Stimulated activated CD4-positive, alpha-beta T cell treated with anti-CD3 and anti-CD28 coated beads, Interleukin-4, amount 100 ng/mL, for 1 hour (primary cell): ENCODE results near the gene COMMD2.

ENCODE experiments used
- DNase-seq: peaks from one replicate; pipeline ENCODE4 v3.0.0-alpha.2; 2020

COMMD2 gene

DNA sequence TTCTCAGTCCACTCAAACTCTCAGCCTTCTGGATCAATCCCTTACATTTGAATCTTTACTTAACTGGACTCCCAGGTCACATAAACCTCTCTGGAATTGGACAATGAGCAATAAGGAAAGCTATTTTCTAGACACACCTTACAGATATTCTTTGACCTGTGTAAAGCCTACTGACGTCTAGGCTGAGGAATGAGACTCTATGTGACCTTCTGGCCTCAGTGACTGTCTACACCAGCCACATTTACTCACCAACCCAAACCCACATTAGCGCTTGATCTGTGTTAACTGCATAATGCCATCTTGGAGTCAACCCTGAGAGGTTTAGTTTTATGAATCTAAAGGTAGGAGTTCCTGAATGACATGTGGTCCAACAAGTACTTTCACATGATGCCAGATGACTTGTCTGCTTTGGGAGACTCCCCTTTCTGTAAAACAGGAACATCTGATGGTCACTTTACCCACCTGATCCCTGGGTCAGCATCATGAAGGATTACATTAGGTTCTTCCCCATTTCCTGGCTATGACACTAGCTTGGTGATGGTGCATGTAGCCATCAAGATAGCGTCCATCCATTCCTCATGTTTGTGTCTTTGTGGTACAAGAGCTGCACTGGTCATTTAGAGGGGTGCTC, 11.4 kb upstream of the COMMD2 start:
- DNase-seq, result no peak

DNA sequence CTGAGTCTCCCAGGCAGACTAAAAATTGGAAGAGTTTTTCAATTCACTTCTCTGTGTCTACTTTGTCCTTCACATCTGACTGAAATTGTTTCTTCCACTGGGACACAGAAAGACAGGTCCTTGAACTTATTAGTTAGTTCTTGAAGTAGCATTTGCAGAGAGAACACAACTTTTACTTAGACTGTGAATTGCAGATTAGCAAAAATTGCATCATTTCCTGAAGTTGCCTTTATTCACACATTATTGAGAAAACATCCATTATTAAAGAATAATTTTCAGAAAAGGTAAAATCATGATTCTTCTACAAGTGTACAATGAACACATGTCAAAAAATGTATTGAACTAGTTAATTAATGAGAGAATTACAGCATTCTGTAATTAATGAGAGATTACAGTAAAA, 1.4 kb upstream of the COMMD2 start:
- DNase-seq, result no peak

DNA sequence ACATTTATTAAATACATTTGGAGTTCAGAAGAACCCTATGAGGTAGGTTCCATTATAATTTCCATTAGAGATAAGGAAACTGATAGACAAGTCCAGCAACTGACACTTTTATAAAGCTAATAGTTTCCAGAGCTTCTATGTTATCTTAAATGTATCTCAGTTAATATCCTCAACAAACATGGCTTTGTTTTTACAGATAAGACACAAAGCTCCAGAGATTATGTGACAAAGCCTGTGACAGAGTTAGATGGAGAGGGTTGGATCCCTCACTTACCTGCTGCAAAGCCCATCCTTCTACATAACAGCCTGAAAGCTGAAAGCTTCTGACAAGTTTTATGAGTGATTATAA, 473 bp upstream of the COMMD2 start:
- DNase-seq, result no peak

DNA sequence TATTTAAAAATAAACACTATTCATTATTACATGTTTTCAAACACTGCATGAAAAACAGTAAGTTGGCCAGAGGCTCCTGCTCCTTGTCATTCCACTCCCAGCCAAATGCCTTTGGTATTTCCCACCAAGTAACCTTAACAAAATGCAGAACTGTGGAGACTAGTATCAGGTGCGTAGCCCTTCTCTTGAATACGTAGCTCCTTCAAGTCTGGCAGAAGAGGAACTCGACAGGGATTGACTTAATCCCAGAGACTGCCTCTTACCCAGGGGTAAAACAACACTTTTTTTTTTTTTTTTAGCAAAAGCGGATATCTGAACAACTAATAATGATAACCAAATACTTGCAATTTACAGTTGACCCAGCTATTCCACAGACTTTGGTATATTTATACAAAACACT, 738 bp downstream of the COMMD2 start:
- no peak for DNase-seq

DNA sequence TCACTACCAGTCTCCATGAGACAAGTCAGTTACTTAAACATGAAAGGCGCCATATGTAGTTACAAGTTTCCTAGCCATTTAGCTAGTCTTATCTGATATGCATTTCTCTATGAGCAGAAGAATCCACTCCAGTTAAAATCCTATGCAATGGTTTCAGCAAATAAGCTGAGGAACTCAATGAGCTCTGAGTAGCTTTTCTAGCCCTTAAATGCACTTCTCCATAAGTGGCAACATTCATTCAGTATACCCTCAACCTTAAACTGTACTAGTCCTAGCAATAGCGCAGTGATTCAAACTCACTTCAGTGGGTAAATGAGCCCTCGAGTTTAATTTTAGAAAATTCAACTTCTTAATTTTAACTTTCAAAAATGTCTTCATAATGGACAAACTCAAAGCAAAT, 7.7 kb downstream of the COMMD2 start:
- DNase-seq, result no peak

DNA sequence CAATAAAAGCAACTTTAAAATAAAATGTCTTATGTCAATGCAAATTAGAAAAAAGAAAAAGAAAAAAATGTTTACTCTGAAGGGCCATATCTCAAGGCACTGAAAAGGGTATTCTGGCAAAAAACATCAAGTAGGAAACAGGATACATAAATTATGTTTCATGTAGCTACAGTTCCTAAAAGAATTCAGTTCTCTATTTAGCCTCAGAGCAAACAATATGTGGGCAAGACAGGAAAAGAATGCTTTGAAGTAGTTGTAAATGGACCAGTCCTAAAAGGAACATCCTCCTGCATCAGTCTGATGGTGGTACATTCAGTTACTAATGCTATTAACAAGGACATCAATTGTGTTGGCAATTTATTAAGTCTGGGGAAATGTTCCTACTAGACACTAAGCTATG, 8.1 kb downstream of the COMMD2 start:
- DNase-seq, result no peak

DNA sequence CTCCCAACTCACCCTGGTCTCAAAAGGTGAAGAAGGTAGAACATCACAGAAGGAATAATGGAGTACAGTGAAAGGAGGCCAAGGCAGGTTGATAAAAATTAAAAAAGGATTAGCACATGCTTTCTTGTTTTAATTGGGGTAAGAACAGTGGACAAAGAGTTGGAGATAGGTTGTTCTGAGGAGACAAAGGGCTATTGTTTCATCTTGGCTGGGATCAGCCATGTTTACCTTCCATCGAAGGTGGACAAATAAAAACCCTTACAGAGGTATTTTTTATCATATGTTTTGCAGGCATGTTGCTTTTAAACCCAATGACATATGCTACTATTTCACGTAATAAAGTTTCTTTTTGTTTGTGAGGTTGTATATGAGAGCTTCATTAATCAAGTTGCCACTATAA, 12.9 kb downstream of the COMMD2 start:
- DNase-seq, result no peak

DNA sequence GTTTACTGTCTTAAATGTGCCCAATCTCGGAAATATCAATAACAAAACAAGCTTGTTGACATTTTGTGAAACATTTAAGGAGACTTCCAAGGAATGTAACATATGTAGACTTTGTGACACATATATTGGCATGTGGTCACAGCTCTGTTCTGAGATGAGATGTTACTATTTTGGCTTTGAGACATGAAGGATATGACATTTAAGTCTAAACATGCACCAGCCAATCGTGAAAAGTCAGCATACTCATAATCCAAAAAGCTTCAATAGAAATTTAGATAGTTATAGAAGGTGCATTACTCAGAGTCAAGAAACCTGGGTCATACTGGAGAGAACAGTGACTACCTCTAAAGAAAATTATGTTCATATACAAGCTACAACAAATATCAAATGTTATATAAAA, 13.4 kb downstream of the COMMD2 start:
- no peak for DNase-seq

DNA sequence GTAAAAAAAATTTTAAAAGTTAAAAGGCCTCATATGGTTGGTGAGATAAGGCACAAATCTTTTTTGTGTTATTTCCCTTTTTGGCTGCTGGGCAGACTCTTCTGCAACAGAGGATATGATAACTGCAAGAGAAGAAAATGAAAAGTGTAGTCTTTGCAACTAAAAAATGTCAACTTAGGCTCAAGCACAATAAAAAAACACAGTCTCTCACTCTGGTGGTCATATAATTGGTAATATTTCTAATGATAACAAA, 15.4 kb downstream of the COMMD2 start:
- no peak for DNase-seq

DNA sequence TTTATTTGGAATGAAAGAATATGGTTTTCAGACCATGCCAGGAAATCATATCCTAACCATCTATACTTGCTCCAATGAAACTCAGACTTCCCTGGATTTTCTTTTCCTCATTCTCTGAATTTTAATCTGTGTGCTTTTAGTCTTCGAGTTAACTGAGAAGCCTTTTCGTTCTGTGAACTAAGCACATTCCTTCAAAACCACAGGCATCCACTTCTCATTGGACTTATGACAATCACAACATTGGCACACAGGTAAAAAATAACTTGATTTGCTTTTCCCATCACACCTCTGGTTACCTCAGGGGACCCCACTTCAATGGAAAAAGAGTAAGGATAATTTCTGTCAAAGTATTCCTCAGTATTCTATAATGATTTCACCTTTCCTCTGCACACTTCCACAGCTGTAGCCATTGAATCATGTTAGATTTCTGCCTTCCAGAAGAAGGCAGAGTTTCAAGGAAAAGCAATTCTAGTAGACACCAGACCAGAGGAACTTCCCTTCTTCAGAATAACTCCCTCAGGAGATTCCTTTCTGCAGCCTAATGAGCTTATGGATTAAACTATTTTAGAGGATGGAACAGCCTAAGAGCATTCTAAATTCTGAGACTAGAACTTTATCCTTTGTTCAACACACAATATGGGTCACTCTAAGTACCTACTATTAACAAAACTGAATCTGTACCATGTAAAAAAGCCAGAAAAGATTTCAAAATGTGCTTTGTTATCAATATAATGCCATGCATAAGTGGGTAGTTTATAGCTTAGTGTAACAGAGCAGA, 15.9 kb downstream of the COMMD2 start:
- no peak for DNase-seq

DNA sequence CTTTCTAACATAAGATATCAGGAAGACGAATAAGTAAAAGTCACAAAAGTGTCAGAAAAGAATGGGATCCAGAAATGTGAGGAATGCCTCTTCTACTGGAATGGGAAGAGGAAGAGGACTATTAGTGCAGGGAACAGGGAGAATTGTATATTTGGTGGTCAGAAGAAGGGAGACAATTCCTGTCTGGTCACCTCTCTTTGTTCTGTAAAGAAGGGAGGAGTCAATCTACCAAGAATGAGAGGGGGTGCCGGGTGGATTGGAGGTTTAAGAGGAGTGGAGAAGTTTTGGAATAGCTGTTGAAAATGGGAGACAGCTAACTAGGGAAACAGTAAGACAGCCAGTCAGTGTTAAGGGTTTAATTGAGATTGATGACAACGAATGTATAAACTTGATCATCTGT, 20.1 kb downstream of the COMMD2 start:
- DNase-seq, result no peak

DNA sequence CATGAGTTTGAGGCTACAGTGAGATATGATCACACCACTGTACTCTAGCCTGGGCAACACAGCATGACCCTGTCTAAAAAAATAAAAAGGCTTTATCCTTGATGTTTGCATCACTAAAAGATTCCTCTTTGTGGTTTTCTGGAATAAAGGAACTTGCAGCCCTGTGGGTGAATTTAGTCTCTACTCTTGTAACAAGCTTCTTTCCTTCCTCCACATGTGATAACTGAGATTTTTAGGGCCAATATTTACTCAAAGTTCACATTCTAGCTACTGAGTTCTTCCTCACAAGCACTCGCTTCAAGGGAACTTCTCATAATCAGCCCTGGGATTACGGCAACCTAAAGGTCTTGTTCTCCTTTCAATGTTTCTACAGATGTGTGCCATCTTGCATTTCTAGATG, 24.6 kb downstream of the COMMD2 start:
- DNase-seq, result no peak

DNA sequence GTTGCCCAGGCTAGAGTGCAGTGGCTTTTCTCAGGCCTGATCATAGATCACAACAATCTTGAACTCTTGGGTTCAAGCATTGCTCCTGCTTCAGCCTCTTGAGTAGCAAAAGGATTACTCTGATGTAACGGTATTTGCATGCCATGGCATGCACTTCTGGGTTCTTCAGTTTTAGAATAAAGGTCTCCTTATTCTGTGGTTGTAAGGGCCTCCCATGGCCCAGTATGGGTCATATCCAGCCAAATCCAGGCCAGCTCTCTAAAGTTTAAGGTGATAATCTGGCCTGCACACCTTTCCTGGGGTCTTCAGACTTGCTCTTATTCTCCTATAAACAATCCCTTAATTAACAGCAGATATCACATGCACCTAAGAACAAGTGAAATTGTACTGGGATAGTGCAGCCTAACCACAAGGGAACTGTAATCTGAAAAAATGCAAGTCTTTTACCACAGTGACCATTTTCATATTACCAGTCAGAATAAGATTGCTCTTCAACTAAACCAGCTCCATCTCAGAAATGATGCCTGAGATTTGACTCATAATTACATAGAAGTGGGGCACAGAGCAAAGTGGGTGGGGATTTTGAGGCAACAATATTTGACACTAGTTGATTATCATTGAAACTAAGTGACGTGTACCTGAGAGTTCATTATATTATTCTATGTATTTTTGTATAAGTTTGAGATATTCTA, 25.4 kb downstream of the COMMD2 start:
- DNase-seq, result no peak

DNA sequence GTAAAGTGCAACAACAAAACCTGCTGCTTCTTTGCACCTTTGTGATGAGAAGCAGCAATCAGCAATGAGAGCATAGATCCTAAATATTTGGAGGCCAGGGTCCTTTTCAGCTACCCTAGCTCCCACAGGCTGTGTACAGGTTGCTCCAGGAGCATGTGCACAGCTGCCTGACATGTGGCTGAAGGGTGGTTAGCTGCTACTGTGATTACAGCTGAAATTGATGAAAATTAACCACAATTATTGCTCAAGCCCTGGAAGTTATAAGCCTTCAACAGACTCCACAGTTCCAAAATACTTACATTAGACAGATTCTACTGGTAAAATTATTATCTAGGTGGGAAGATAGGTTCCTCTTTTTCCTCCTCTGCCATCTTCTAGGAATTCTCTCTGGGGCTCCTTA, 28.5 kb downstream of the COMMD2 start:
- no peak for DNase-seq

DNA sequence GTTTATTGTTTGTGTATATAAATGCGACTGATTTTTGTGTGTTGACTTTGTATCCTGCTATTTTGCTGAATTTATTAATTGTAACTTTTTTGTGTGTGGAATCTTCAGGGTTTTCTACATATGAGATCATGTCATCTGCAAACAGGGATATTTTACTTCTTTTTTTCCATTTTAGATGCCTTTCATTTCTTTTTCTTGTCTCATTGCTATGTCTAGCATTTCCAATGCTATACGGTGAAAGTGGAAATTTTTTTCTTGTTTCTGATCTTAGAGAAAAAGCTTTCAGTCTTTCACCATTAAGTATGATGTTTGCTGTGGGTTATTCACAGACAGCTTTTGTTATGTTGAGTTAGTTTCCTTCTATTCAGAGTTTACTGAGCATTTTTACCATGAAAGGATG, 31.4 kb downstream of the COMMD2 start:
- DNase-seq, result no peak

DNA sequence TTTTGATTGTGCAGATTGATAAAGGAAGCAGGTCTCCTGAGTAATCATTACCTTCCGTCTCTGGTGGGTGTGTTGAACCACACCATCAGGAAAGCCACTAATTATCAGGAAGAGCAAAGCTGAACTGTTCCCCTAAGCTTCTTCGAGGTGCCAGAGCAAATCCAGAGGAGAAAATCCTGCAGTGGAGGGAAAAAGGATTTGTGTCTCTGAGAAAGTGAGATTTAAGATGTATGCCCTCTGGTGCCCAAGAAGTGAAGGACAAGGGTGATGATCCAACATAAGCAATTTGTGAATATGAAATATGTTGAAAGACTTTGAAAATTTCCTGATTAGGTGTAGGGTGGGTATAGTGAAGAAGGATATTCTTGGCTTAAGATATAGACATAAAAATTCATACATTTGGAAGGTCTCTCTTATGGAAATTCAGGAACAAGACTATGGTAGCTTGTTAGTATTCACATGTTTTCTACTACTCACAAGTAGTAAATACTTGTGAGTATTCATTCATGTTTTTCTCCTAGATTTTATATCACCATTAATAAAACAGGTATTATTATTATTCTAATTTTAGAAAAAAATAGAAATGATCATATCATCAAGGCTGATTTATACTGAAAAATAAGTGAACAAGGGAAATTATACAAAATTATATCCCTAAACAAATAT, 34.8 kb downstream of the COMMD2 start:
- no peak for DNase-seq

DNA sequence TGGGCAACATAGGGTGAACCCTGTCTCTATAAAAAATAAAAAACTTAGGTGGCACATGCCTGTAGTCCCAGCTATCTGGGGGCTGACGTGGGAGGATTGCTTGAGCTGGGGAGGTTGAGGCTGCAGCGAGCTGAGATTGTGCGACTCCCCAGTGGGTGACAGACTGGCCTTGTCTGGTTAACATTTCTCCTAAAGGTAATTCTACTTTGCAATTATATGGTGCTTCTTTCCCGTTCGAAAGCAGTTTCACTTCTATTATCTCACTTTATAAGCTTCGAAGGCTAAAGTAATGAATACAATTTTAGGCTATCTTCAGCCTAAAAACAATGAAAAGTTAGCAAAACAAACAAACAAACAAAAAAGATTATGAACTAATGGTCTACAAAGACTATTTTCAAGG, 35.3 kb downstream of the COMMD2 start:
- DNase-seq, result no peak

DNA sequence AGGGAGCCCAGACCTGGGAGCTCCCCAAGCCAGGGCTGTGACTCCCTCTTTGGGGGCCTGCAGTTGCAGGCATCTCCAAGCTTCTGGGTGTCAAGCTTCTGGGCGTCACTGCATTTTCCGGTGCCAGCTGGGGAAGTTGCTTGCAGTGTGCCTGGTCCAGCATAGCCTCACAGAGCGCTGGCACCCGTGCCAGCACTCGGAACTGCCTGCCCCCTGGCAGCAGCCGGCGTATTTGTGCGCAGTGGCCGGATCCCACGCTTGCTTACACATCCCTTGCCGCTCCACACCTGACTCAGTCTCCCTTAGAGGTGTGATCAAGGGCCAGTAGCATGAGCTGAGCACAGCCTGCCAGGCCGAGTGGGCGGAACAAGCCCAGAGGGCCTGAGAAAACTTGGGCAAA, 37.0 kb downstream of the COMMD2 start:
- no peak for DNase-seq

DNA sequence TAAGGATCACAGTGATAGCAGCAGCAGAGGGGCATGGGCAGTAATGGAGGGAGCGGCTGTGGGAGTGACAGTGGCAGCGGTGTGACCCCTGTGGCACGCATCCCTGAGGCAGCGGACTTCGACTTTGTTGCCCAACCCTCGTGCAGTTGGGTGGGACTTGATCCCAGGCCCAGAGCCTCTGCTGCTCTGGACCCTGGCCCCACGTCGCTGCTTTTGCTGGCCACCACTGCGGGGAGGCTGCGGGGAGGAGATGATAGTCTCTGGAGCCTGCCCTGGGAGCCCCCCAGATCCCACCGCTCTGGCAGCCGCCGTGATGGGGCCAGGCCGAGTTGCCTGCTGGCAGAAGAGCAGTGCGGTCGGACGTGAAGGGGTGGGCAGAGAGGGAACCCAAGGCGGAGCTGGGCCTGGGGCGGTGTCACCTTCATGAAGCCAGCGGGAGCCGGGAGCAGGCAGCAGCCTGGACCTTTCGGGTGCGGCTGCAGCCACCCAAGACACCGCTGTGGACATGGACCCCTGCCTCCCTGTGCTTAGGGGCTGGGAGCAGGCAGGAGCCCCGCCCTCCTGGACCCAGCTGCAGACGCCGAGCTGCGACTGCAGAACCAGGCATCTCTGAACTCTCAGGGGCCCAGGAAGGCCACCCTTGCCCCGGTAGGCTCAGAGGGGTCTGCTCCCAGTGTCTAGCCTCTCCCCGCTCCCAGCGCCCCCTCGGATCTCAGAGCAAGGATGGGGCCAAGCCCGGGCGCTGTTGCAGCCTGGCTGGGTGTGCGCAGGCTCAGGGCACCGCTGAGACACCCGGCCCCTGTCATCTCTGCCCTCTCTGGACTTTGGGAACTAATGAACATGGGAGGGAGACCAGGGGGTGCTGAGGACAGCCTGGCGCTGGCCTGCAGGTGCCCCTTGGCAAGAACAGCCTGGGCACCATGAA, 38.3 kb downstream of the COMMD2 start:
- no peak for DNase-seq

DNA sequence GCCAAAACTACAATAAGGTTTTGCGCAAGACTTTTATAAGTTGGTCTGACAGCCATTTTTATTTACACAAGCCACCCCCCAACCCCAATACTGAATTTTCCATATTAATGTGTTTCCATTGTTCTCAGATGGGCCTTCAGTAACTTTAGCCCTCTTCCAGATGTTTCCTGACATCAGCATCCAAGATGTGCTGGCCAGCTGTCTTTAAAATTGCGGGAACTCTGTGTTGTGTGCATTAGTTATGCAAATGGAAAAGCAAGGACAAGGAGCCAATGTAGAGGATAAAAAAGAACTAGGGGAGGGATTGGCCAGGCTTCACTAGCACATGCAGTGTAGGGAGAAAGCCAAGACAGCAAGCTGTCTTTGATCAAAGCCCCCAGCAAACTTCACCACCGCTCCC, 45.4 kb downstream of the COMMD2 start:
- DNase-seq, result no peak

DNA sequence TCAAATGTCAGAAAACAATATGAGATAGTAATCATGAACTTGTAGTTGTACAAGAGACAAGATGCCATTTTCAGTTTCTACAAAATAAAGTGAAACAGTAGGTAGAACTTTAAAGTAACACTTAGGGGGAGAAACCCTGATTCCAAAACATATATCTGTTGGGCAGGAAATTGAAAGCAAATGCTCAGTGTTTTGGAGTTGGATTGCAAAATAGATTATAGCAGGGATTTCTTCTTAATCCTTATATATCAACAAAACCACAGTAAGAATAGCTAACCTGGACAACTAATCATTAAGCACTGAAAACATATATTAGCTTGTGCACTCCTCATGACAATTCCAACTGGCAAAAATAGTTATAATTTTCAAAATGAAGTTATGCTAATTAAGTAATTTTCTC, 46.9 kb downstream of the COMMD2 start:
- DNase-seq, result no peak

DNA sequence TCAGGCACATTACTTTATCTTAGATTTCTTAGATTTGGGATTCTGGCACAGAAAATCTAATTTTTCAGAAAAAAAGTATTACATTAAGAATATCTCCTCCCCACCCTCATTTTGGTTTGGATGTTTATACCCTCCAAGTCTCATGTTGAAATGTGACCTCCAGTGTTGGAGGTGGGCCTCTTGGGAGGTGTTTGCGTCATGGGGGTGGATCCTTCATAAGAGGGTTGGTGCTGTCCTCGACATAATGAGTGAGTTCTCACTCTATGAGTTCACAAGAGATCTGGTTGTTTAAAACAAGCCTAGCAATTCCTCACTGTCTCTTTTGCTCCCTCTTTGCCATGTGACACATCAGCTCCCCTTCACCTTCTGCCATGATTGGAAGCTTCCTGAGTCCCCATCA, 48.8 kb downstream of the COMMD2 start:
- no peak for DNase-seq
